Parathyroid adenoma (tissue), 2 donors: ENCODE data around the gene ASB2.

Experiments used
- H2AFZ ChIP-seq: fragments of 300-600 bp; sonication (generic); one replicate; pipeline ENCODE4 v1.7.0; 2017; ENCODE audit warnings: antibody characterized with exemption, mild to moderate bottlenecking
- H3K27ac ChIP-seq: fragments of 300-600 bp; sonication (generic); one replicate; pipeline ENCODE4 v1.7.0; 2017
- H3K27me3 ChIP-seq: fragments of 300-600 bp; sonication (generic); one replicate; pipeline ENCODE4 v1.7.0; 2017; ENCODE audit warnings: low read length; ENCODE audit not compliant: control insufficient read depth, insufficient read depth
- H3K36me3 ChIP-seq: fragments of 300-600 bp; sonication (generic); one replicate; pipeline ENCODE4 v1.7.0; 2017; ENCODE audit warnings: low read length; ENCODE audit not compliant: control insufficient read depth, insufficient read depth
- H3K4me1 ChIP-seq: fragments of 300-600 bp; sonication (generic); one replicate; pipeline ENCODE4 v1.7.0; 2017; ENCODE audit warnings: control low read depth
- H3K4me2 ChIP-seq: fragments of 300-600 bp; sonication (generic); one replicate; pipeline ENCODE4 v1.7.0; 2017; ENCODE audit warnings: low read length
- H3K4me3 ChIP-seq: fragments of 300-600 bp; sonication (generic); one replicate; pipeline ENCODE4 v1.7.0; 2017; ENCODE audit warnings: low read depth, low read length
- H3K79me2 ChIP-seq: fragments of 300-600 bp; sonication (generic); one replicate; pipeline ENCODE4 v1.7.0; 2017; ENCODE audit warnings: control low read depth
- H3K9ac ChIP-seq: fragments of 300-600 bp; sonication (generic); one replicate; pipeline ENCODE4 v1.7.0; 2017; ENCODE audit warnings: mild to moderate bottlenecking
- H3K9me3 ChIP-seq: fragments of 300-600 bp; sonication (generic); one replicate; pipeline ENCODE4 v1.7.0; 2017; ENCODE audit warnings: low read length; ENCODE audit not compliant: control insufficient read depth
- TF ChIP-seq, protein P1 (sequence below): fragments of 300-600 bp; sonication (generic); IDR thresholded peaks from one replicate; pipeline ENCODE4 v1.7.0; 2017; ENCODE audit warnings: antibody characterized with exemption, mild to moderate bottlenecking
- donor health status: primary hyperparathyroidism.

Gene ASB2

DNA sequence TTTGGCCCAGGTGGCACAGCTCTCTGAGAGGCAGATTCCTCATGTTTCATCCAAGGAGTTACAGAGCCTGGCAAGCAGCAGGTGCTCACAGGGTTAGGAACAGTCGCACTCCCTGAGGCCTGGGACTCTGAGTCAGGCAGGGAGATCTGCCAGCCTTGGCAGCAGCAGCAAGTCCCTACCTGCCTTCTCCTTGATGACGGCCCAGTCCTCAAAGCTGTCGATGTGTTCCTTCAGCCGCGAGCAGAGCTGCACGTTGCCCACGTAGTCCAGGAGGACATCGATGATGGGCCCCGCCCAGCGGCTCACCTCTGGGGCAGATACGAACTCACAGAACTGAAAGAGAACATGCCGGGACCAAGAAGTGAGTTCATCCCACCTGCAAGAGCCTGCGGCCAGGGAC, 38.9 kb downstream of the ASB2 start:
- H3K4me3 ChIP-seq: no peak overlapping the region
- no peaks in the 10 kb centered on the region for H3K79me2 ChIP-seq
- no peak overlapping the region for H3K9ac ChIP-seq
- no peaks in the 10 kb centered on the region for H3K36me3 ChIP-seq
- TF ChIP-seq, protein P1, sequence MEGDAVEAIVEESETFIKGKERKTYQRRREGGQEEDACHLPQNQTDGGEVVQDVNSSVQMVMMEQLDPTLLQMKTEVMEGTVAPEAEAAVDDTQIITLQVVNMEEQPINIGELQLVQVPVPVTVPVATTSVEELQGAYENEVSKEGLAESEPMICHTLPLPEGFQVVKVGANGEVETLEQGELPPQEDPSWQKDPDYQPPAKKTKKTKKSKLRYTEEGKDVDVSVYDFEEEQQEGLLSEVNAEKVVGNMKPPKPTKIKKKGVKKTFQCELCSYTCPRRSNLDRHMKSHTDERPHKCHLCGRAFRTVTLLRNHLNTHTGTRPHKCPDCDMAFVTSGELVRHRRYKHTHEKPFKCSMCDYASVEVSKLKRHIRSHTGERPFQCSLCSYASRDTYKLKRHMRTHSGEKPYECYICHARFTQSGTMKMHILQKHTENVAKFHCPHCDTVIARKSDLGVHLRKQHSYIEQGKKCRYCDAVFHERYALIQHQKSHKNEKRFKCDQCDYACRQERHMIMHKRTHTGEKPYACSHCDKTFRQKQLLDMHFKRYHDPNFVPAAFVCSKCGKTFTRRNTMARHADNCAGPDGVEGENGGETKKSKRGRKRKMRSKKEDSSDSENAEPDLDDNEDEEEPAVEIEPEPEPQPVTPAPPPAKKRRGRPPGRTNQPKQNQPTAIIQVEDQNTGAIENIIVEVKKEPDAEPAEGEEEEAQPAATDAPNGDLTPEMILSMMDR: no peak
- H3K27ac ChIP-seq: no peak overlapping the region
- no peaks in the 10 kb centered on the region for H3K27me3 ChIP-seq
- H2AFZ ChIP-seq: no peak overlapping the region
- H3K4me2 ChIP-seq: no peak overlapping the region
- H3K9me3 ChIP-seq: no peaks in the 10 kb centered on the region
- no peaks in the 10 kb centered on the region for H3K4me1 ChIP-seq

DNA sequence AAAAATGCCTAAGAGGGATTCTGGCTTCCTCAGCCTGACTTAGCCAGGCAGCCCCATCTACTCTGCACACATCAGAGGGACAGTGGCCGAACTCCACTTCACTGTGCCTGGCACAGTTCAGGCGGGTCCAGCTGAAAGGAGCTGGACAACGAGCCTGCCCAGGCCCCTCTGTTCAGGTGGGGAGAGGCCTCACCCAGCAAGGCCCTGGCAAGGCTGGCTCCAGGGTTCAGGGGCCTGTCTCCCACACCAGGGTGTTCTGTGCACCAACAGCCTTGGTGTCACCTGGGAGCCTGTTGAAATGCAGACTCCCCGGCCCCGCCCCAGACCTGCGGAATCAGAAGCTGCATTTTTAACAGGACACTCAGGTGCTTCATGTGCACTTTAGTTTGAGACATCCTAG, 39.4 kb downstream of the ASB2 start:
- Histone ChIP-seq H3K27ac (no peak overlapping the region), H3K4me1 (no peaks in the 10 kb centered on the region), H3K4me2 (no peak overlapping the region), H2AFZ (no peak overlapping the region), H3K4me3 (no peak overlapping the region), H3K9me3 (no peaks in the 10 kb centered on the region), H3K9ac (no peak overlapping the region), H3K36me3 (no peaks in the 10 kb centered on the region), H3K79me2 (no peaks in the 10 kb centered on the region), H3K27me3 (no peaks in the 10 kb centered on the region)
- TF ChIP-seq, protein P1: no peak

DNA sequence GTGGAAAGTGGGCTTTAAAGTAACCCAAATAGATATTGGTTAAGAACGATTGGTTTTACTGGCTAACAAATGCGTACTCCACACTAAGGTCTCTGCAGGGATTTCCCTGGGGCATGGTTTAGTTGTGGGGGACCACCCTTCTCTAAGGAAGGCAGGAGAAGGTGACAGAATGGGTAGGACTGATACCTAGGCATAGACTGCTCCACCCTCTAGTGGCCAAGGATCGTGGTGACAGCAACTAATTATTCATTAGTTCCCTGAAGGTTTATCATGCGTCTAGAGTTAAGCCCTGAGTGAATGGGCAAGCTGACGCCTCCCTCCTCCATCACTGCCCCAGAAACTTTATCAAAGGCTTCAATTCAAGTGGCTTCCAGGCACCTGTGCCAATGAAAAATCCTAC, 40.1 kb downstream of the ASB2 start:
- Histone ChIP-seq H2AFZ (no peak overlapping the region), H3K4me3 (no peak overlapping the region), H3K9ac (no peak overlapping the region), H3K79me2 (no peaks in the 10 kb centered on the region), H3K27ac (no peak overlapping the region), H3K9me3 (no peaks in the 10 kb centered on the region), H3K4me2 (no peak overlapping the region), H3K36me3 (no peaks in the 10 kb centered on the region), H3K27me3 (no peaks in the 10 kb centered on the region), H3K4me1 (no peaks in the 10 kb centered on the region)
- TF ChIP-seq, protein P1: peak; percentile 40

DNA sequence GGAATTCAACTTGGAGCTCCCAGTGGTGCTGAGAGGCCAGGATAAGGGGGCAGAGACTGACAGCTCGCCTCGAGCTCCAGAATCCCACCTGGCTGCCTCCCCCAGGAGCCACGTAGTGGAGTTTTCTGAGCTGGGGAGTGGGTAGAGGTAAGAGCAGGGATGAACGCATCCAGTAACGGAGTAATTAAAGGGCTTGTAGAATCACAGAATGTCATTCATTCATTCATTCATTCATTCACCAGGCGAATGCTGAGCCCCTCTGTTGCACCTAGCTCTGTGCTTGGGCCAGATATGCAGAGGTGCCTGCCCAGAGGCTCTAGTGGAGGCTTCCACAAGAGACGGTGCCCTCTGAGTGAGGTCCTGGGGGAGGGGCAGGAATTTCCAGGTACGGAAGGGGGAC, 41.2 kb downstream of the ASB2 start:
- H3K9me3 ChIP-seq: no peaks in the 10 kb centered on the region
- no peak overlapping the region for H3K4me3 ChIP-seq
- no peaks in the 10 kb centered on the region for H3K4me1 ChIP-seq
- no peaks in the 10 kb centered on the region for H3K36me3 ChIP-seq
- no peaks in the 10 kb centered on the region for H3K27me3 ChIP-seq
- H3K4me2 ChIP-seq: no peak overlapping the region
- H3K9ac ChIP-seq: no peak overlapping the region
- H2AFZ ChIP-seq: no peak overlapping the region
- TF ChIP-seq, protein P1: no peak
- H3K79me2 ChIP-seq: no peaks in the 10 kb centered on the region
- no peak overlapping the region for H3K27ac ChIP-seq

DNA sequence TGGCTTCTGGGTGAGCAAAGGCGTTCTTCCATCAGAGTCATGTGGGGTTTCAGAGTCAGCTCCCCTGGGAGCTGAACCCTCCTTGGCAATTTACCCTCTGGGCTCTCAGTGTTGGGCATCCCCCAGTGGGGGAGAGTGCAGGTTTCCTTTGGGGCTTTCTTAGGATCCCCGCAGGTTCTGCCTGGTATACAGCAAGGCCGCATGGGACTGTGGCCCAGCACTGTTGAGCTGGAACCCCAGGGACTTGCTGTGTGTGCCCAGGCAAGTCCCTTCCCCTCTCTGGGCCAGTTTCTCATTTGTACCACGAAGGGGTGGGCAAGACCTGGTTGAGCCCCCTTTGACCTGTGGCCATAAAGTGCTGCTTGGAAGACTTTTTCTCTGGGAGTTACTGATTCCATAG, 43.7 kb downstream of the ASB2 start:
- no peaks in the 10 kb centered on the region for H3K27me3 ChIP-seq
- no peak overlapping the region for H2AFZ ChIP-seq
- no peaks in the 10 kb centered on the region for H3K36me3 ChIP-seq
- no peak overlapping the region for H3K27ac ChIP-seq
- H3K9me3 ChIP-seq: no peaks in the 10 kb centered on the region
- no peak overlapping the region for H3K9ac ChIP-seq
- TF ChIP-seq, protein P1: no peak
- no peaks in the 10 kb centered on the region for H3K4me1 ChIP-seq
- no peak overlapping the region for H3K4me3 ChIP-seq
- H3K79me2 ChIP-seq: no peaks in the 10 kb centered on the region
- no peak overlapping the region for H3K4me2 ChIP-seq
